Left lung (tissue), 10 donors: ENCODE results near the gene CPZ. TPM values are rescaled to one million over a fixed set of nuclear protein-coding genes. Genes with fewer than 3 reads are reported as not detected.
A peak's percentile ranks its signal among the peaks of the same experiment; 100 is the strongest.
"Not testable (repeated sequence)": the region's sequence is repeated elsewhere in the genome, so short reads cannot be mapped to it uniquely, and the experiment has no call there.

Experiments
- ATAC-seq: fragments of 200-7000 bp; cut with Tn5 transposase; one replicate; pipeline ENCODE4 v1.9.1; 2020; ENCODE audit warnings: moderate library complexity
- DNase-seq, 4 donors: peaks; one replicate each; pipeline ENCODE4 v3.0.0-alpha.2; 2013 to 2020
- H3K27ac ChIP-seq, 2 donors: fragments of 200-600 bp; sonication (generic) in 1 of 2; one replicate each; pipeline versions ENCODE4 v1.5.0 to v1.8.0; 2020 to 2021
- H3K27me3 ChIP-seq, 2 donors: fragments of 200-600 bp; sonication (generic) in 1 of 2; one replicate each; pipeline versions ENCODE4 v1.5.0 to v1.8.0; 2020 to 2021
- H3K36me3 ChIP-seq, 2 donors: fragments of 200-600 bp; sonication (generic) in 1 of 2; one replicate each; pipeline versions ENCODE4 v1.5.0 to v1.8.0; 2020 to 2021
- H3K4me1 ChIP-seq, 2 donors: fragments of 200-600 bp; one replicate each; pipeline ENCODE4 v1.8.0; 2021
- H3K4me3 ChIP-seq, 2 donors: fragments of 200-600 bp; sonication (generic) in 1 of 2; one replicate each; pipeline versions ENCODE4 v1.5.0 to v1.8.0; 2020 to 2021; ENCODE audit warnings: mild to moderate bottlenecking in 1 of 2
- H3K9me3 ChIP-seq, 2 donors: fragments of 200-600 bp; sonication (generic) in 1 of 2; one replicate each; pipeline versions ENCODE4 v1.5.0 to v1.8.0; 2020 to 2021
- CTCF ChIP-seq, 2 donors: fragments of 200-600 bp; sonication (generic) in 1 of 2; IDR thresholded peaks; one replicate each; pipeline versions ENCODE4 v1.5.0 to v1.8.0; 2021; ENCODE audit warnings: antibody characterized with exemption in 2 of 2
- intact Hi-C, 2 donors: fragments of 100-400 bp; cut with DNase I; formaldehyde crosslinking; loops; one replicate each; pipeline versions ENCODE4 v1.11.2 to v1.14.2; 2022
- polyA plus RNA-seq, 6 donors: library from polyadenylated mRNA; unstranded; fragments of 120-200 nt; gene quantifications; one replicate each; pipeline ENCODE4 v1.2.1, GENCODE V29; 2013; ENCODE audit not compliant: insufficient read length in 6 of 6
- total RNA-seq, 2 donors: library from RNA; stranded (reverse); fragmentation: NEBNext Ultra II Directional; extraction: Animal tissue kit (Norgen Biotek cat#: 25700); gene quantifications; one replicate each; pipeline ENCODE4 v1.2.1, GENCODE V29; 2021
- donor health status: DM: no; HTN: yes; CAD: no.
- donor health status: DM: no; HTN: no; CAD: no.

CPZ gene
- total and polyA plus RNA-seq, 8 donors = 1.3 to 18.4 (median 3.2) TPM

- no peak for TF ChIP-seq CTCF (IDR thresholded peaks at IDR 0.05)
- no peak overlapping the region for H3K4me3 ChIP-seq
- no peaks in the 10 kb centered on the region for H3K27me3 ChIP-seq
- no peak overlapping the region for H3K27ac ChIP-seq
- intact Hi-C loops = no loop called here
- no peaks in the 10 kb centered on the region for H3K9me3 ChIP-seq
- ATAC-seq (no peak), DNase-seq (peak in 1 of 4 donors; percentile 44)
- H3K4me1 ChIP-seq = no peaks in the 10 kb centered on the region
- H3K36me3 ChIP-seq = no peaks in the 10 kb centered on the region
Observed at GRCh38 chr4:8571702-8572685, 20.6 kb upstream of the CPZ start.

GRCh38 chr4:8573266-8573665, 19.3 kb upstream of the CPZ start:
- TF ChIP-seq CTCF (IDR thresholded peaks at IDR 0.05) = no peak

GRCh38 chr4:8574796-8575370, 17.7 kb upstream of the CPZ start:
- Histone ChIP-seq H3K36me3 (no peaks in the 10 kb centered on the region), H3K4me1 (no peaks in the 10 kb centered on the region), H3K27ac (no peak overlapping the region), H3K27me3 (peaks cover 0 to 23% of the 10 kb centered on the region in 2 donors), H3K9me3 (no peaks in the 10 kb centered on the region), H3K4me3 (no peak overlapping the region)
- peak in 1 of 4 donors; percentile 39 for DNase-seq
- TF ChIP-seq CTCF (IDR thresholded peaks at IDR 0.05) = no peak
- intact Hi-C loops = no loop called here
- ATAC-seq = no peak

More at GRCh38 chr4:8573266-8573665, 19.3 kb upstream of the CPZ start:
- intact Hi-C loops = no loop called here
- H3K4me1 ChIP-seq = no peaks in the 10 kb centered on the region
- H3K36me3 ChIP-seq = no peaks in the 10 kb centered on the region
- ATAC-seq (no peak), DNase-seq (peak in 1 of 4 donors; percentile 55)
- no peak overlapping the region for H3K4me3 ChIP-seq
- H3K27ac ChIP-seq = no peak overlapping the region
- peaks cover 0 to 7% of the 10 kb centered on the region in 2 donors for H3K27me3 ChIP-seq
- no peaks in the 10 kb centered on the region for H3K9me3 ChIP-seq

GRCh38 chr4:8575457-8575856, 17.1 kb upstream of the CPZ start:
- no peak for TF ChIP-seq CTCF (IDR thresholded peaks at IDR 0.05)
- DNase-seq (peak in 1 of 4 donors; percentile 66), ATAC-seq (no peak)
- no peaks in the 10 kb centered on the region for H3K36me3 ChIP-seq
- H3K9me3 ChIP-seq = no peaks in the 10 kb centered on the region
- no peak overlapping the region for H3K27ac ChIP-seq
- intact Hi-C loops = no loop called here
- H3K27me3 ChIP-seq = peaks cover 0 to 28% of the 10 kb centered on the region in 2 donors
- H3K4me1 ChIP-seq = no peaks in the 10 kb centered on the region
- no peak overlapping the region for H3K4me3 ChIP-seq

GRCh38 chr4:8576591-8576990, 16.0 kb upstream of the CPZ start:
- H3K27ac ChIP-seq, DNase-seq, H3K4me1 ChIP-seq, ATAC-seq, H3K36me3 ChIP-seq, intact Hi-C loops, H3K9me3 ChIP-seq, H3K4me3 ChIP-seq: not testable (repeated sequence)
- H3K27me3 ChIP-seq = peaks cover 9 to 40% of the 10 kb centered on the region in 2 donors
